Type B pancreatic cell (in vitro differentiated cells): Measurements from ENCODE around the gene MARCHF3. TPM values are rescaled to one million over a fixed set of nuclear protein-coding genes. Genes with fewer than 3 reads are reported as not detected.

Experiments
- DNase-seq: peaks from one replicate; pipeline ENCODE4 v3.0.0; 2021; ENCODE audit warnings: mixed read lengths; ENCODE audit not compliant: unreplicated experiment; ENCODE audit errors: extremely low spot score
- H3K27ac Mint-ChIP-seq: 2 replicates; pipeline ENCODE4 v1.8.0; 2021; ENCODE audit warnings: mild to moderate bottlenecking, mixed read lengths
- H3K27me3 Mint-ChIP-seq: 2 replicates; pipeline ENCODE4 v1.8.0; 2021; ENCODE audit warnings: mixed read lengths
- H3K36me3 Mint-ChIP-seq: 2 replicates; pipeline ENCODE4 v1.8.0; 2021; ENCODE audit warnings: mixed read lengths
- H3K4me1 Mint-ChIP-seq: one replicate; pipeline ENCODE4 v1.8.0; 2021; ENCODE audit warnings: mixed read lengths; ENCODE audit not compliant: unreplicated experiment
- H3K4me3 Mint-ChIP-seq: 2 replicates; pipeline ENCODE4 v1.8.0; 2021; ENCODE audit warnings: mild to moderate bottlenecking, mixed read lengths
- H3K9me3 Mint-ChIP-seq: 2 replicates; pipeline ENCODE4 v1.8.0; 2021; ENCODE audit warnings: mixed read lengths
- total RNA-seq: library from RNA; stranded (reverse); gene quantifications from 2 replicates; pipeline ENCODE4 v1.2.1, GENCODE V29; 2021; ENCODE audit warnings: low replicate concordance
- TF ChIP-seq, protein P1 (sequence below): fragments of 200-600 bp; sonication (generic); conservative IDR thresholded peaks from 2 replicates; pipeline ENCODE4 v1.5.0; 2021; ENCODE audit warnings: antibody characterized with exemption, mild to moderate bottlenecking

The MARCHF3 gene
- total RNA-seq, 1 donor from 2014 or later: 5.9 TPM

DNA sequence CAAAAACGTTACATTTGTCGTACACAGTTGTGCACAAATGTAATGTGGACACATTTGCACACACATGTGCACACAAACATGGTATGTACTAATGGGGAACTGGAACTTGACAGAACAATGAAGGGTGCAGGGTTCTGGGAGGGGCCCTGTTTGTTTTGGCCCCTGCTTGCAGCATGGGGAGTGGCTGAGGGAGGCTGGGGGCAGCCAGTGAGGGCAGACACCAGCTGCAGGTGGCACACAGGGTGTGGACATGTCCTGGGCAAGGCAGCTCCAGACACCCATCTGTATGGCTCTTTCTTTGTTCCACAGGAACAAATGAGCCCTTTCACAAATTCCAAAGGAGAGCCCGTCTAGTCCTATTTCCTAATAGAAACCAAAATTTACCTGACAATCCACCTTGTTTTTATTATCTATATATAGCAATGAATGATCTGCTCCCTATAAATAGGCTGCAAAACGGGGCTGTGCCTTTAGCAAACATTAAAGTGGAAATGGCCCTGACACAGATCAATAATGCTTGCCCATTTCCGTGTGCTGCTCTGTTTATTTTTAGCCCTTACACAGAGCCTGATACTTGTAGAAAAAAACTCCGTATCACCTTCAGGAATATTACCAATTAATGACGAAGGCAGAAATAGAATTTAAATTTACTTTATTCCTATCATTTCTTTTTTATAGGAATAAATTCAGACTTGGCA, 26.4 kb downstream of the MARCHF3 start:
- Mint-ChIP-seq H3K4me3 (no peak overlapping the region), H3K4me1 (peaks cover 12% of the 10 kb centered on the region), H3K36me3 (no peaks in the 10 kb centered on the region), H3K27me3 (no peaks in the 10 kb centered on the region), H3K27ac (peak overlapping the region; percentile 18), H3K9me3 (peaks cover 11% of the 10 kb centered on the region)
- no peak for DNase-seq
- TF ChIP-seq, protein P1, sequence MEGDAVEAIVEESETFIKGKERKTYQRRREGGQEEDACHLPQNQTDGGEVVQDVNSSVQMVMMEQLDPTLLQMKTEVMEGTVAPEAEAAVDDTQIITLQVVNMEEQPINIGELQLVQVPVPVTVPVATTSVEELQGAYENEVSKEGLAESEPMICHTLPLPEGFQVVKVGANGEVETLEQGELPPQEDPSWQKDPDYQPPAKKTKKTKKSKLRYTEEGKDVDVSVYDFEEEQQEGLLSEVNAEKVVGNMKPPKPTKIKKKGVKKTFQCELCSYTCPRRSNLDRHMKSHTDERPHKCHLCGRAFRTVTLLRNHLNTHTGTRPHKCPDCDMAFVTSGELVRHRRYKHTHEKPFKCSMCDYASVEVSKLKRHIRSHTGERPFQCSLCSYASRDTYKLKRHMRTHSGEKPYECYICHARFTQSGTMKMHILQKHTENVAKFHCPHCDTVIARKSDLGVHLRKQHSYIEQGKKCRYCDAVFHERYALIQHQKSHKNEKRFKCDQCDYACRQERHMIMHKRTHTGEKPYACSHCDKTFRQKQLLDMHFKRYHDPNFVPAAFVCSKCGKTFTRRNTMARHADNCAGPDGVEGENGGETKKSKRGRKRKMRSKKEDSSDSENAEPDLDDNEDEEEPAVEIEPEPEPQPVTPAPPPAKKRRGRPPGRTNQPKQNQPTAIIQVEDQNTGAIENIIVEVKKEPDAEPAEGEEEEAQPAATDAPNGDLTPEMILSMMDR: no peak

DNA sequence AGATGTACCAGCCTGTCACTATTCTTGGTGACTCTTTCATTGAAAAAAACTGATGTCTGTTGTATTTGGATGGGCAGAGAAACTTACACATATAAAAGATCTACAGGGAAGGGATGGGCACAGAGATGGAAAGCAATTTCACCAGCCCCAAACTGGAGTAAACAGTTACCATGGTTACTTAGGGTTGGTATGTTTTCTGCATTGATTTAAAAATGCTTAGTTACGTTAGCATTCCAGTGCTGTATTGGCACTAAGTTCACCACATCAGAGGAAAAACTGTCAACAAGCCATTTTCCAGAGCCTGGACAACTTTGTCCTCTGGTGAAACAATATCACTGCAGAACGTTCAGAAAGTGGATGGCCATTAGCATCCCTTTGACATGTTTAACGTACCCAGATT, 28.0 kb downstream of the MARCHF3 start:
- no peaks in the 10 kb centered on the region for H3K27me3 Mint-ChIP-seq
- no peaks in the 10 kb centered on the region for H3K36me3 Mint-ChIP-seq
- DNase-seq: no peak

DNA sequence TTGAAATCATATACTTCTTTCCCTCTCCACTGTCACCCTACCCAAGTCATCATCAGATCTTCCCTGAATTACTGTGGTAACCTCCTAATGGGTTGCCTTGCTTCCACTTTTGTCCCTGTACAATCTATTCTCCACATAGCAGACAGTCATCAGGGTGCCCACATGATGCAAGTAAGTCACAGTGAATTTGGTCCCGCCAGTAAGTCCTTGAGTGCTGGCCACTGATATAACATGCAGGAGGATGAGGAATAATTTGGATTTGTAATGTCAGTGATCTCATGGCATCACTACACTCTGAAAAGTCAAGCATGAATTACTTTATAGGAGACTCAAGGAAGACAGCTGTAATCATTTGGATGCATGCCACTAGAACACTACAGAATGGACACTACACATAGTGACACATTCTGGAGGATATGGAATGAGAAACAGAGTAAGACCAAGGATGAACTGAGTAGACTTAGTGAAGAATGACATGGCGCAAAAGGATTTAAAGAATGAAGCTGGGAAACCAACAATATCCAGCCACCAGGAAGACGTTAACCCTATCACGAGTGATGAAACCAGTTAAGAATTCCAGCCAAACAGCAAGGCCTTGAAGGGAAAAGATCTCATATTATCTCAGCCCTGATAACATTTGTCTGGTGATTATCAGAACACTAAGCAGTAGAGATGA, 28.6 kb downstream of the MARCHF3 start:
- Mint-ChIP-seq H3K4me3 (no peak overlapping the region), H3K27me3 (no peaks in the 10 kb centered on the region), H3K9me3 (peaks cover 11% of the 10 kb centered on the region), H3K27ac (no peak overlapping the region), H3K36me3 (no peaks in the 10 kb centered on the region), H3K4me1 (peaks cover 12% of the 10 kb centered on the region)
- TF ChIP-seq, protein P1: no peak
- no peak for DNase-seq

More for the DNA sequence above, 28.0 kb downstream of the MARCHF3 start:
- TF ChIP-seq, protein P1: no peak
- Mint-ChIP-seq H3K4me3 (no peak overlapping the region), H3K9me3 (peaks cover 11% of the 10 kb centered on the region), H3K27ac (no peak overlapping the region), H3K4me1 (peaks cover 12% of the 10 kb centered on the region)

DNA sequence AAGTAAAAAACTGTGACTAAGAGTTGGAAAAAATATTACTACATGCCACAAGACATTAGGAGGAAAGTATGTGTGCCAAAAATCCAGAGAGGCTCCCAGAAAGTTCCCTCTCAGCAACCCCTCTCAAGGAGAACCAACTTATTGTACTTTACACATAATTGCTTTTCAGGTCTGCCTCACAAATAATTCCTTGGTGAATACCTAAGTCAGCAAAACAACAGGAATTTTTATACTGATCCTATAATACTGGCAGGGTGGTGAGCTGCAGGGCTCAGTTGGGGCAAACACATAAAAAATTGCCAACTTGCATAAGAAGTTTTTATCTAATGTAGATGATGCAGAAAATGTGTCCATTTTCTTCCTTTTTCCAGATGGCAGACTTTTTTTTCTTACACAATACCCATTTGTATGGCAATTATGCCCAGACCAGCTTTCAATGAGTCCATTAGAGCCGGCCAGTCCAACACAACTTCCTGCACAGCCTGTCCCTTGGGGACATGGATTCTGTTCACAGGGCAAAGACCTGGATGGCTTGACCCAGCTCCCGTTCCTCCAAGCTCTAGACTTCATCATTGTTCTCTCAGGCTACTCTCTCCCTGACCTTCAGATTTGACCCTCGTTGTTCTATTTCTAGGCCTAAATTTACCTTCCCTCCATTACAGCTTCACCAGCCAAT, 31.3 kb downstream of the MARCHF3 start:
- H3K27ac Mint-ChIP-seq: no peak overlapping the region
- H3K9me3 Mint-ChIP-seq: peaks cover 11% of the 10 kb centered on the region
- TF ChIP-seq, protein P1: no peak

DNA sequence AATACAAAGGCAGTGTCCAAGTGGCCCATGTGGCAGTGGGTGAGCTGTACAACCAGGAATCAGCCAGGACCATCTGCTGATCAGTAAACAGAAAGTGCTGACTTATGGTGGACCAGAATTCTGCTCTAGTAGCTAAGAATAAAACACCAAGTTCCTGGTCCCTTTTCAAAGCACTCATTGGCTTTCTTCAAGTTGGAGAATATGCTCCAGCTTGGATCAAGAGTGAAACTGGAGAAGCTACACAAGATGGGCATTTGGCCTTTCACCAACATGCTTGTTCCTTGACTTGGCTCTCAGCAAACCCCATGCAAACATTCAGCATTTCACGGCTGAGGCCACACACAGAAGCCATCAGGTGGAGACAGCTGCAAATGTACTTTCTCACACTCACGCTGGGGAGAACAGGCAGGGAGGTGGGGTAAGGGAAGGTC, 32.1 kb downstream of the MARCHF3 start:
- Mint-ChIP-seq H3K4me3 (no peak overlapping the region), H3K36me3 (no peaks in the 10 kb centered on the region), H3K9me3 (peaks cover 11% of the 10 kb centered on the region), H3K27ac (no peak overlapping the region), H3K27me3 (no peaks in the 10 kb centered on the region), H3K4me1 (peaks cover 12% of the 10 kb centered on the region)
- DNase-seq: no peak
- TF ChIP-seq, protein P1: no peak

More for the DNA sequence above, 31.3 kb downstream of the MARCHF3 start:
- Mint-ChIP-seq H3K4me1 (peaks cover 12% of the 10 kb centered on the region), H3K27me3 (no peaks in the 10 kb centered on the region), H3K36me3 (no peaks in the 10 kb centered on the region), H3K4me3 (no peak overlapping the region)
- no peak for DNase-seq
